ENCODE results near the gene KIF1B. TPM values are rescaled to one million over a fixed set of nuclear protein-coding genes. Genes with fewer than 3 reads are reported as not detected.
A peak's percentile ranks its signal among the peaks of the same experiment; 100 is the strongest.

The KIF1B gene
- total RNA-seq, 2 experiments from 2014 or later = 7.1 to 8.9 TPM

DNA sequence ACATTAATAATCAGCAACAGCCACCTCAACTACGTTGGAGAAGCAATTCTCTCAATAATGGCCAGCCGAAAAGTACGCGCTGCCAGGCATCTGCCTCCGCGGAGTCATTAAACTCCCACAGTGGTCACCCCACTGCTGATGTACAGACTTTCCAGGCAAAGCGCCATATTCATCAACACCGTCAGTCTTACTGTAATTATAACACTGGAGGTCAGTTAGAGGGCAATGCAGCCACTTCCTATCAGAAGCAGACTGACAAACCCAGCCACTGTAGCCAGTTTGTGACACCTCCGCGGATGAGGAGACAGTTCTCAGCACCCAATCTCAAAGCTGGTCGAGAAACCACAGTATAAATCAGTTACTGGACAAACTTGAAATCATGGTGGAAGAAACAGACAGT is 93.9 kb downstream of the KIF1B start:
- Mint-ChIP-seq H3K27ac (no peak overlapping the region), H3K9me3 (no peaks in the 10 kb centered on the region), H3K27me3 (no peaks in the 10 kb centered on the region), H3K4me1 (ENCODE audit: low read depth) (peaks cover 5% of the 10 kb centered on the region), H3K4me3 (no peak overlapping the region), H3K36me3 (ENCODE audit: low read depth) (peaks cover 14% of the 10 kb centered on the region)
- no peak for ATAC-seq
- CTCF ChIA-PET = no interaction called here
- intact Hi-C loops (cut with micrococcal nuclease) = no loop called here
- DNase-seq = no peak
- TF ChIP-seq, protein P1, sequence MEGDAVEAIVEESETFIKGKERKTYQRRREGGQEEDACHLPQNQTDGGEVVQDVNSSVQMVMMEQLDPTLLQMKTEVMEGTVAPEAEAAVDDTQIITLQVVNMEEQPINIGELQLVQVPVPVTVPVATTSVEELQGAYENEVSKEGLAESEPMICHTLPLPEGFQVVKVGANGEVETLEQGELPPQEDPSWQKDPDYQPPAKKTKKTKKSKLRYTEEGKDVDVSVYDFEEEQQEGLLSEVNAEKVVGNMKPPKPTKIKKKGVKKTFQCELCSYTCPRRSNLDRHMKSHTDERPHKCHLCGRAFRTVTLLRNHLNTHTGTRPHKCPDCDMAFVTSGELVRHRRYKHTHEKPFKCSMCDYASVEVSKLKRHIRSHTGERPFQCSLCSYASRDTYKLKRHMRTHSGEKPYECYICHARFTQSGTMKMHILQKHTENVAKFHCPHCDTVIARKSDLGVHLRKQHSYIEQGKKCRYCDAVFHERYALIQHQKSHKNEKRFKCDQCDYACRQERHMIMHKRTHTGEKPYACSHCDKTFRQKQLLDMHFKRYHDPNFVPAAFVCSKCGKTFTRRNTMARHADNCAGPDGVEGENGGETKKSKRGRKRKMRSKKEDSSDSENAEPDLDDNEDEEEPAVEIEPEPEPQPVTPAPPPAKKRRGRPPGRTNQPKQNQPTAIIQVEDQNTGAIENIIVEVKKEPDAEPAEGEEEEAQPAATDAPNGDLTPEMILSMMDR (IDR thresholded peaks at IDR 0.05) = no peak
- POLR2A ChIA-PET = interaction anchor here (0.6 kb wide), 1 partner anchor 55 kb away, joined by 3 read pairs; no protein-coding TSS in a partner anchor

GRCh38 chr1:10306435-10306834 is 96.1 kb downstream of the KIF1B start:
- DNase-seq (no peak), ATAC-seq (no peak)
- no peak overlapping the region for H3K27ac Mint-ChIP-seq
- H3K36me3 Mint-ChIP-seq (ENCODE audit: low read depth) = peaks cover 14% of the 10 kb centered on the region
- H3K4me1 Mint-ChIP-seq (ENCODE audit: low read depth) = peaks cover 5% of the 10 kb centered on the region
- no peaks in the 10 kb centered on the region for H3K9me3 Mint-ChIP-seq
- TF ChIP-seq, protein P1 (IDR thresholded peaks at IDR 0.05) = no peak
- no peak overlapping the region for H3K4me3 Mint-ChIP-seq
- POLR2A ChIA-PET = interaction anchor here (1.1 kb wide), 1 partner anchor 11 kb away, joined by 3 read pairs; no protein-coding TSS in a partner anchor
- no peaks in the 10 kb centered on the region for H3K27me3 Mint-ChIP-seq
- intact Hi-C loops (cut with micrococcal nuclease) = no loop called here
- CTCF ChIA-PET = interaction anchor here (1.2 kb wide), 1 partner anchor 32 kb away, joined by 3 read pairs; no protein-coding TSS in a partner anchor

- intact Hi-C loops (cut with micrococcal nuclease) = no loop called here
- peak overlapping the region; percentile 77 for H3K27ac Mint-ChIP-seq
- ATAC-seq = peak; percentile 47
Observed at GRCh38 chr1:10308001-10308400, 97.6 kb downstream of the KIF1B start.

DNA sequence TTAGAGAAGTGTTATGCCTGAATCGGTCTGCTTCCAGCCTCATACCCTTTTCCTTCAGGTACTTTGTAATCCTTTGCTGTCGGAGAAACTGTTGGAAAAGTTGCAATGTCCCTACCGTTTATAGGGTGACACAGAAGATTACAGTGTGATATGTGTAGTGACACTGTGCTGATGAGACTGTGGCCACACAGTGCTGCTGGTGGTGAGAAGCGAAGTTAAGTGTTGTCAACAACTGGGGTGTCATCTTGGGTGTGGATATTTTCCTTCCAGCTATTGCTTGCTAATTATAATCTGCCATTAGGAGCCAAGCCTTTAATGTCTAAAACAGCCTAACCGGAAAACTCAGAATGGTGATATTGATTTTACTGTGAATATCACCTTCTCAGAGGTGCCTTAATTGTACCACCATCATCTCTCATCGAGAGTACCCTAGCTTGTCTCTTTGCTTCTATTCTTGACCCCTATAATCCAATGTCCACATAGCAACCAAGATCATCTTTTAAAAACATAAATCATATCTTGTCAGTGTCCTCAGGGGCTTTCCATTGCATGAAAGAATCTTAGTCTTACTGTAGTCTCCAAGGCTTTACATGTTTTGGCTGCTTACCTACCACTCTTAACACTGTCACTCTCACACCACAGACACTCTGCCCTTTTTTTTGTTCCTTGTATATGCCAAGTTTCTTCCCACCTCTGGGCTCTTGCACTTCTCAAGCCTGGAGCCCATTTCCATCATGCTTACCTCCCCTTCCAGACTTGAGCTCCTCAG is 99.1 kb downstream of the KIF1B start:
- Mint-ChIP-seq H3K27me3 (no peaks in the 10 kb centered on the region), H3K4me3 (no peak overlapping the region), H3K27ac (no peak overlapping the region), H3K9me3 (no peaks in the 10 kb centered on the region), H3K36me3 (ENCODE audit: low read depth) (peaks cover 2% of the 10 kb centered on the region), H3K4me1 (ENCODE audit: low read depth) (peaks cover 5% of the 10 kb centered on the region)
- DNase-seq (no peak), ATAC-seq (no peak)
- intact Hi-C loops (cut with micrococcal nuclease) = no loop called here
- TF ChIP-seq, protein P1 (IDR thresholded peaks at IDR 0.05) = no peak
- ChIA-PET POLR2A (no interaction called here), CTCF (interaction anchor here (1.6 kb wide), 1 partner anchor 99 kb away, joined by 5 read pairs; the partner anchor contains the start of gene KIF1B)

More at GRCh38 chr1:10308001-10308400, 97.6 kb downstream of the KIF1B start:
- DNase-seq = peak; percentile 27
- POLR2A ChIA-PET = no interaction called here
- H3K9me3 Mint-ChIP-seq = no peaks in the 10 kb centered on the region
- peaks cover 5% of the 10 kb centered on the region for H3K4me1 Mint-ChIP-seq (ENCODE audit: low read depth)
- TF ChIP-seq, protein P1 (IDR thresholded peaks at IDR 0.05) = no peak
- CTCF ChIA-PET = interaction anchor here (2.0 kb wide), 1 partner anchor 98 kb away, joined by 8 read pairs; the partner anchor contains the start of gene KIF1B
- H3K4me3 Mint-ChIP-seq = no peak overlapping the region
- H3K27me3 Mint-ChIP-seq = no peaks in the 10 kb centered on the region
- H3K36me3 Mint-ChIP-seq (ENCODE audit: low read depth) = peaks cover 13% of the 10 kb centered on the region

GRCh38 chr1:10316752-10317151 is 106.4 kb downstream of the KIF1B start:
- ChIA-PET CTCF (interaction anchor here (0.9 to 1.8 kb wide), 3 partner anchors 13 to 107 kb away, joined by 3 to 4 read pairs (median 4); partner anchors contain the start of gene KIF1B), POLR2A (interaction anchor here (0.6 kb wide), 1 partner anchor 485 kb away, joined by 3 read pairs; no protein-coding TSS in a partner anchor)
- H3K4me1 Mint-ChIP-seq (ENCODE audit: low read depth) = no peaks in the 10 kb centered on the region
- H3K9me3 Mint-ChIP-seq = no peaks in the 10 kb centered on the region
- H3K27me3 Mint-ChIP-seq = no peaks in the 10 kb centered on the region
- no peaks in the 10 kb centered on the region for H3K36me3 Mint-ChIP-seq (ENCODE audit: low read depth)
- no peak overlapping the region for H3K4me3 Mint-ChIP-seq
- no peak overlapping the region for H3K27ac Mint-ChIP-seq
- TF ChIP-seq, protein P1 (IDR thresholded peaks at IDR 0.05) = no peak
- no peak for DNase-seq
- ATAC-seq = no peak
- intact Hi-C loops (cut with micrococcal nuclease) = no loop called here
